GM23338 (cell line): ENCODE data around the gene BCAP31. TPM values are rescaled to one million over a fixed set of nuclear protein-coding genes. Genes with fewer than 3 reads are reported as not detected.

Source experiments
- ATAC-seq: fragments of 200-7000 bp; cut with Tn5 transposase; 3 replicates; pipeline ENCODE4 v1.9.1; 2020
- DNase-seq: peaks from one replicate; pipeline ENCODE4 v3.0.0-alpha.2; 2015; ENCODE audit warnings: low spot score
- H2AFZ ChIP-seq: fragments of 200-600 bp; sonication (generic); 2 replicates; pipeline ENCODE4 v1.8.0; 2016; ENCODE audit warnings: antibody characterized with exemption, mild to moderate bottlenecking, moderate library complexity
- H3F3A ChIP-seq: fragments of 200-600 bp; sonication (generic); replicated peaks from 2 replicates; pipeline ENCODE4 v1.8.0; 2017; ENCODE audit warnings: antibody characterized with exemption, mixed run types, low read depth
- H3K27ac ChIP-seq: fragments of 200-600 bp; sonication (generic); 2 replicates; pipeline ENCODE4 v1.6.1; 2016; ENCODE audit warnings: low read depth
- H3K27me3 ChIP-seq: fragments of 200-600 bp; sonication (generic); 2 replicates; pipeline ENCODE4 v1.8.0; 2016; ENCODE audit warnings: mild to moderate bottlenecking, mixed run types, moderate library complexity; ENCODE audit not compliant: insufficient read depth
- H3K36me3 ChIP-seq: fragments of 200-600 bp; sonication (generic); 2 replicates; pipeline ENCODE4 v1.8.0; 2016; ENCODE audit warnings: mild to moderate bottlenecking; ENCODE audit not compliant: insufficient read depth
- H3K4me1 ChIP-seq: fragments of 200-600 bp; sonication (generic); 2 replicates; pipeline ENCODE4 v1.8.0; 2016; ENCODE audit warnings: mild to moderate bottlenecking, moderate library complexity; ENCODE audit not compliant: insufficient read depth
- H3K4me2 ChIP-seq: fragments of 200-600 bp; sonication (generic); 2 replicates; pipeline ENCODE4 v1.7.1; 2017; ENCODE audit warnings: mixed run types
- H3K4me3 ChIP-seq: fragments of 200-600 bp; sonication (generic); 2 replicates; pipeline ENCODE4 v1.6.1; 2016; ENCODE audit warnings: mixed run types
- H3K79me2 ChIP-seq: fragments of 200-600 bp; sonication (generic); replicated peaks from 2 replicates; pipeline ENCODE4 v1.8.0; 2017; ENCODE audit warnings: mild to moderate bottlenecking; ENCODE audit not compliant: insufficient read depth
- H3K9me2 ChIP-seq: fragments of 200-600 bp; sonication (generic); 2 replicates; pipeline ENCODE4 v1.8.0; 2017; ENCODE audit not compliant: insufficient read depth
- H4K20me1 ChIP-seq: fragments of 200-600 bp; sonication (generic); replicated peaks from 2 replicates; pipeline ENCODE4 v1.8.0; 2017; ENCODE audit warnings: mild to moderate bottlenecking; ENCODE audit not compliant: insufficient read depth
- H3K27ac Mint-ChIP-seq: 2 replicates; pipeline ENCODE4 v1.8.0; 2020; ENCODE audit warnings: inconsistent platforms, mild to moderate bottlenecking, moderate library complexity, mixed read lengths
- H3K27me3 Mint-ChIP-seq: 3 replicates; pipeline ENCODE4 v1.8.0; 2022; ENCODE audit warnings: low read depth, mild to moderate bottlenecking, moderate library complexity, mixed read lengths, inconsistent platforms; ENCODE audit not compliant: insufficient read depth, poor library complexity
- H3K36me3 Mint-ChIP-seq: 3 replicates; pipeline ENCODE4 v1.8.0; 2021; ENCODE audit warnings: low read depth, mild to moderate bottlenecking, inconsistent platforms, moderate library complexity, mixed read lengths
- H3K4me1 Mint-ChIP-seq: 3 replicates; pipeline ENCODE4 v1.8.0; 2020; ENCODE audit warnings: mild to moderate bottlenecking, inconsistent platforms, mixed read lengths
- H3K4me3 Mint-ChIP-seq: 3 replicates; pipeline ENCODE4 v1.8.0; 2021; ENCODE audit warnings: moderate library complexity, mild to moderate bottlenecking, inconsistent platforms, mixed read lengths
- H3K9me3 Mint-ChIP-seq: 3 replicates; pipeline ENCODE4 v1.8.0; 2020; ENCODE audit warnings: moderate library complexity, mild to moderate bottlenecking, inconsistent platforms, mixed read lengths
- CREB1 ChIP-seq: fragments of 250-450 bp; sonication (Bioruptor Pico); IDR thresholded peaks from 2 replicates; pipeline ENCODE4 v1.5.0; 2020; ENCODE audit warnings: low read depth, mild to moderate bottlenecking, moderate library complexity
- CTCF ChIP-seq, 2 experiments: fragments of 200-600 bp in 1 of 2; sonication (generic) in 1 of 2; conservative IDR thresholded peaks; 2 replicates each; pipeline versions ENCODE4 v1.5.1 to v1.6.1; 2016 to 2017; ENCODE audit warnings: antibody characterized with exemption in 2 of 2, low read depth in 2 of 2, mild to moderate bottlenecking in 2 of 2, moderate library complexity in 1 of 2
- EZH2phosphoT487 ChIP-seq: fragments of 200-600 bp; sonication (generic); IDR thresholded peaks from one replicate; pipeline ENCODE4 v1.8.1; 2018; ENCODE audit warnings: antibody characterized with exemption; ENCODE audit not compliant: unreplicated experiment
- JUNB ChIP-seq: IDR thresholded peaks from one replicate; pipeline ENCODE4 v1.6.1; 2016; ENCODE audit warnings: antibody characterized with exemption; ENCODE audit not compliant: unreplicated experiment
- ZNF114 ChIP-seq: fragments of 250-450 bp; sonication (Bioruptor Pico); IDR thresholded peaks from 2 replicates; pipeline ENCODE4 v1.5.0; 2020; ENCODE audit warnings: mild to moderate bottlenecking, moderate library complexity
- ZNF331 ChIP-seq: fragments of 250-450 bp; sonication (Bioruptor Pico); IDR thresholded peaks from 2 replicates; pipeline ENCODE4 v1.5.0; 2020; ENCODE audit warnings: low read depth, mild to moderate bottlenecking, moderate library complexity
- polyA plus RNA-seq: library from polyadenylated mRNA; unstranded; fragments of >200 nt; fragmentation: Nextera tagmentation; extraction: Ambion mirVana; gene quantifications from 2 replicates; pipeline ENCODE4 v1.2.1, GENCODE V29; 2016
- total RNA-seq: library from RNA; depleted of rRNA; stranded (reverse); fragments of >200 nt; shearing (Covaris generic); gene quantifications from 2 replicates; pipeline ENCODE4 v1.2.3, GENCODE V29; 2014
- TF ChIP-seq, protein P1 (sequence below): fragments of 250-450 bp; sonication (Bioruptor Pico); IDR thresholded peaks from 2 replicates; pipeline ENCODE4 v1.5.0; 2020; ENCODE audit warnings: mild to moderate bottlenecking, moderate library complexity
- TF ChIP-seq, protein P2 (sequence below): IDR thresholded peaks from one replicate; pipeline ENCODE4 v1.6.1; 2018; ENCODE audit warnings: antibody characterized with exemption; ENCODE audit not compliant: unreplicated experiment

Gene BCAP31
- total and polyA plus RNA-seq, 2 experiments from 2014 or later = 85.0 to 145 TPM

- H3K4me3 ChIP-seq = no peak overlapping the region
- H3K9me2 ChIP-seq = no peaks in the 10 kb centered on the region
- TF ChIP-seq CREB1 (CRISPR knock-in tag) = no peak
- TF ChIP-seq ZNF331 (CRISPR knock-in tag) = no peak
- TF ChIP-seq, protein P1, sequence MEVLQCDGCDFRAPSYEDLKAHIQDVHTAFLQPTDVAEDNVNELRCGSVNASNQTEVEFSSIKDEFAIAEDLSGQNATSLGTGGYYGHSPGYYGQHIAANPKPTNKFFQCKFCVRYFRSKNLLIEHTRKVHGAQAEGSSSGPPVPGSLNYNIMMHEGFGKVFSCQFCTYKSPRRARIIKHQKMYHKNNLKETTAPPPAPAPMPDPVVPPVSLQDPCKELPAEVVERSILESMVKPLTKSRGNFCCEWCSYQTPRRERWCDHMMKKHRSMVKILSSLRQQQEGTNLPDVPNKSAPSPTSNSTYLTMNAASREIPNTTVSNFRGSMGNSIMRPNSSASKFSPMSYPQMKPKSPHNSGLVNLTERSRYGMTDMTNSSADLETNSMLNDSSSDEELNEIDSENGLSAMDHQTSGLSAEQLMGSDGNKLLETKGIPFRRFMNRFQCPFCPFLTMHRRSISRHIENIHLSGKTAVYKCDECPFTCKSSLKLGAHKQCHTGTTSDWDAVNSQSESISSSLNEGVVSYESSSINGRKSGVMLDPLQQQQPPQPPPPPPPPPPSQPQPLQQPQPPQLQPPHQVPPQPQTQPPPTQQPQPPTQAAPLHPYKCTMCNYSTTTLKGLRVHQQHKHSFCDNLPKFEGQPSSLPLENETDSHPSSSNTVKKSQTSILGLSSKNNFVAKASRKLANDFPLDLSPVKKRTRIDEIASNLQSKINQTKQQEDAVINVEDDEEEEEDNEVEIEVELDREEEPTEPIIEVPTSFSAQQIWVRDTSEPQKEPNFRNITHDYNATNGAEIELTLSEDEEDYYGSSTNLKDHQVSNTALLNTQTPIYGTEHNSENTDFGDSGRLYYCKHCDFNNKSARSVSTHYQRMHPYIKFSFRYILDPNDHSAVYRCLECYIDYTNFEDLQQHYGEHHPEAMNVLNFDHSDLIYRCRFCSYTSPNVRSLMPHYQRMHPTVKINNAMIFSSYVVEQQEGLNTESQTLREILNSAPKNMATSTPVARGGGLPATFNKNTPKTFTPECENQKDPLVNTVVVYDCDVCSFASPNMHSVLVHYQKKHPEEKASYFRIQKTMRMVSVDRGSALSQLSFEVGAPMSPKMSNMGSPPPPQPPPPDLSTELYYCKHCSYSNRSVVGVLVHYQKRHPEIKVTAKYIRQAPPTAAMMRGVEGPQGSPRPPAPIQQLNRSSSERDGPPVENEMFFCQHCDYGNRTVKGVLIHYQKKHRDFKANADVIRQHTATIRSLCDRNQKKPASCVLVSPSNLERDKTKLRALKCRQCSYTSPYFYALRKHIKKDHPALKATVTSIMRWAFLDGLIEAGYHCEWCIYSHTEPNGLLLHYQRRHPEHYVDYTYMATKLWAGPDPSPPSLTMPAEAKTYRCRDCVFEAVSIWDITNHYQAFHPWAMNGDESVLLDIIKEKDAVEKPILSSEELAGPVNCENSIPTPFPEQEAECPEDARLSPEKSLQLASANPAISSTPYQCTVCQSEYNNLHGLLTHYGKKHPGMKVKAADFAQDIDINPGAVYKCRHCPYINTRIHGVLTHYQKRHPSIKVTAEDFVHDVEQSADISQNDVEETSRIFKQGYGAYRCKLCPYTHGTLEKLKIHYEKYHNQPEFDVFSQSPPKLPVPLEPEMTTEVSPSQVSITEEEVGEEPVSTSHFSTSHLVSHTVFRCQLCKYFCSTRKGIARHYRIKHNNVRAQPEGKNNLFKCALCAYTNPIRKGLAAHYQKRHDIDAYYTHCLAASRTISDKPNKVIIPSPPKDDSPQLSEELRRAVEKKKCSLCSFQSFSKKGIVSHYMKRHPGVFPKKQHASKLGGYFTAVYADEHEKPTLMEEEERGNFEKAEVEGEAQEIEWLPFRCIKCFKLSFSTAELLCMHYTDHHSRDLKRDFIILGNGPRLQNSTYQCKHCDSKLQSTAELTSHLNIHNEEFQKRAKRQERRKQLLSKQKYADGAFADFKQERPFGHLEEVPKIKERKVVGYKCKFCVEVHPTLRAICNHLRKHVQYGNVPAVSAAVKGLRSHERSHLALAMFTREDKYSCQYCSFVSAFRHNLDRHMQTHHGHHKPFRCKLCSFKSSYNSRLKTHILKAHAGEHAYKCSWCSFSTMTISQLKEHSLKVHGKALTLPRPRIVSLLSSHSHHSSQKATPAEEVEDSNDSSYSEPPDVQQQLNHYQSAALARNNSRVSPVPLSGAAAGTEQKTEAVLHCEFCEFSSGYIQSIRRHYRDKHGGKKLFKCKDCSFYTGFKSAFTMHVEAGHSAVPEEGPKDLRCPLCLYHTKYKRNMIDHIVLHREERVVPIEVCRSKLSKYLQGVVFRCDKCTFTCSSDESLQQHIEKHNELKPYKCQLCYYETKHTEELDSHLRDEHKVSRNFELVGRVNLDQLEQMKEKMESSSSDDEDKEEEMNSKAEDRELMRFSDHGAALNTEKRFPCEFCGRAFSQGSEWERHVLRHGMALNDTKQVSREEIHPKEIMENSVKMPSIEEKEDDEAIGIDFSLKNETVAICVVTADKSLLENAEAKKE (CRISPR knock-in tag) = no peak
- TF ChIP-seq, protein P2, sequence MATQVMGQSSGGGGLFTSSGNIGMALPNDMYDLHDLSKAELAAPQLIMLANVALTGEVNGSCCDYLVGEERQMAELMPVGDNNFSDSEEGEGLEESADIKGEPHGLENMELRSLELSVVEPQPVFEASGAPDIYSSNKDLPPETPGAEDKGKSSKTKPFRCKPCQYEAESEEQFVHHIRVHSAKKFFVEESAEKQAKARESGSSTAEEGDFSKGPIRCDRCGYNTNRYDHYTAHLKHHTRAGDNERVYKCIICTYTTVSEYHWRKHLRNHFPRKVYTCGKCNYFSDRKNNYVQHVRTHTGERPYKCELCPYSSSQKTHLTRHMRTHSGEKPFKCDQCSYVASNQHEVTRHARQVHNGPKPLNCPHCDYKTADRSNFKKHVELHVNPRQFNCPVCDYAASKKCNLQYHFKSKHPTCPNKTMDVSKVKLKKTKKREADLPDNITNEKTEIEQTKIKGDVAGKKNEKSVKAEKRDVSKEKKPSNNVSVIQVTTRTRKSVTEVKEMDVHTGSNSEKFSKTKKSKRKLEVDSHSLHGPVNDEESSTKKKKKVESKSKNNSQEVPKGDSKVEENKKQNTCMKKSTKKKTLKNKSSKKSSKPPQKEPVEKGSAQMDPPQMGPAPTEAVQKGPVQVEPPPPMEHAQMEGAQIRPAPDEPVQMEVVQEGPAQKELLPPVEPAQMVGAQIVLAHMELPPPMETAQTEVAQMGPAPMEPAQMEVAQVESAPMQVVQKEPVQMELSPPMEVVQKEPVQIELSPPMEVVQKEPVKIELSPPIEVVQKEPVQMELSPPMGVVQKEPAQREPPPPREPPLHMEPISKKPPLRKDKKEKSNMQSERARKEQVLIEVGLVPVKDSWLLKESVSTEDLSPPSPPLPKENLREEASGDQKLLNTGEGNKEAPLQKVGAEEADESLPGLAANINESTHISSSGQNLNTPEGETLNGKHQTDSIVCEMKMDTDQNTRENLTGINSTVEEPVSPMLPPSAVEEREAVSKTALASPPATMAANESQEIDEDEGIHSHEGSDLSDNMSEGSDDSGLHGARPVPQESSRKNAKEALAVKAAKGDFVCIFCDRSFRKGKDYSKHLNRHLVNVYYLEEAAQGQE = no peak
- TF ChIP-seq CTCF (conservative IDR thresholded peaks at IDR 0.05; ENCODE audit: low read depth in 2 of 2) = no peak
- no peak for TF ChIP-seq EZH2phosphoT487
- no peak for TF ChIP-seq JUNB
- TF ChIP-seq ZNF114 (CRISPR knock-in tag) = no peak
- H4K20me1 ChIP-seq = no peaks in the 10 kb centered on the region
- H3K4me1 Mint-ChIP-seq = peaks cover 9% of the 10 kb centered on the region; the same call in 2 of the 3 replicates
- H3K79me2 ChIP-seq = no peaks in the 10 kb centered on the region
- no peak overlapping the region for H3K4me2 ChIP-seq
- no peak overlapping the region for H3K4me3 Mint-ChIP-seq
- peaks cover 25% of the 10 kb centered on the region for H3K36me3 Mint-ChIP-seq
- no peak overlapping the region for H3K27ac ChIP-seq
- no peak overlapping the region for H2AFZ ChIP-seq
- ATAC-seq = no peak
- no peaks in the 10 kb centered on the region for H3K9me3 Mint-ChIP-seq
- H3K36me3 ChIP-seq = no peaks in the 10 kb centered on the region
- DNase-seq = no peak
- no peaks in the 10 kb centered on the region for H3F3A ChIP-seq
- no peak overlapping the region for H3K27ac Mint-ChIP-seq
- no peaks in the 10 kb centered on the region for H3K27me3 ChIP-seq
- peaks cover 9% of the 10 kb centered on the region for H3K27me3 Mint-ChIP-seq
- no peaks in the 10 kb centered on the region for H3K4me1 ChIP-seq
These were observed 21.7 kb downstream of the BCAP31 start for GRCh38 chrX:153702336-153703035.
